ENCODE measurements around the gene DFFB. TPM values are rescaled to one million over a fixed set of nuclear protein-coding genes. Genes with fewer than 3 reads are reported as not detected.

The DFFB gene
- total and polyA plus RNA-seq, 9 donors, result 6.8 to 12.8 (median 8.4) TPM

GRCh38 chr1:3885611-3886010, 28.3 kb downstream of the DFFB start:
- H3K9me3 ChIP-seq, result no peaks in the 10 kb centered on the region
- H3K4me3 ChIP-seq, result no peak overlapping the region
- intact Hi-C loops (cut with DNase I), result no loop called here
- no peak for TF ChIP-seq CTCF (IDR thresholded peaks at IDR 0.05)
- no peak for TF ChIP-seq POLR2A (IDR thresholded peaks at IDR 0.05)
- no peak for TF ChIP-seq EP300 (IDR thresholded peaks at IDR 0.05)
- WGBS, 3 donors, result 78 to 86% (median 81%) methylated on average over 7 of the region's 7 CpGs
- H3K27me3 ChIP-seq, result no peaks in the 10 kb centered on the region
- H3K27ac ChIP-seq, result no peak overlapping the region
- no peak for DNase-seq
- H3K36me3 ChIP-seq, result no peaks in the 10 kb centered on the region
- H3K4me1 ChIP-seq (ENCODE audit: insufficient read depth), result no peaks in the 10 kb centered on the region

GRCh38 chr1:3886106-3886670, 28.9 kb downstream of the DFFB start:
- DNase-seq, result no peak
- Histone ChIP-seq H3K27me3 (no peaks in the 10 kb centered on the region), H3K9me3 (no peaks in the 10 kb centered on the region), H3K4me1 (ENCODE audit: insufficient read depth) (no peaks in the 10 kb centered on the region), H3K27ac (no peak overlapping the region), H3K36me3 (no peaks in the 10 kb centered on the region), H3K4me3 (no peak overlapping the region)
- WGBS, 3 donors, result 83 to 88% (median 86%) methylated on average over 15 of the region's 15 CpGs
- intact Hi-C loops (cut with DNase I), result no loop called here
- no peak for TF ChIP-seq EP300 (IDR thresholded peaks at IDR 0.05)
- no peak for TF ChIP-seq POLR2A (IDR thresholded peaks at IDR 0.05)
- no peak for TF ChIP-seq CTCF (IDR thresholded peaks at IDR 0.05)

- Histone ChIP-seq H3K4me1 (ENCODE audit: insufficient read depth) (no peaks in the 10 kb centered on the region), H3K27me3 (no peaks in the 10 kb centered on the region), H3K4me3 (no peak overlapping the region), H3K27ac (no peak overlapping the region), H3K36me3 (no peaks in the 10 kb centered on the region), H3K9me3 (no peaks in the 10 kb centered on the region)
- intact Hi-C loops (cut with DNase I), result no loop called here
- no peak for TF ChIP-seq POLR2A (IDR thresholded peaks at IDR 0.05)
- DNase-seq, result no peak
- 78 to 83% (median 78%) methylated on average over 8 of the region's 8 CpGs for WGBS, 3 donors
Measured at GRCh38 chr1:3886691-3887090, 29.4 kb downstream of the DFFB start.

GRCh38 chr1:3888301-3888700, 31.0 kb downstream of the DFFB start:
- H3K4me1 ChIP-seq (ENCODE audit: insufficient read depth), result peaks cover 2% of the 10 kb centered on the region
- no peak for TF ChIP-seq CTCF (IDR thresholded peaks at IDR 0.05)
- TF ChIP-seq EP300 (IDR thresholded peaks at IDR 0.05), result no peak
- no peak for TF ChIP-seq POLR2A (IDR thresholded peaks at IDR 0.05)
- WGBS, 3 donors, result 83 to 88% (median 84%) methylated on average over 15 of the region's 15 CpGs
- no peaks in the 10 kb centered on the region for H3K9me3 ChIP-seq
- no peak overlapping the region for H3K4me3 ChIP-seq
- H3K27me3 ChIP-seq, result no peaks in the 10 kb centered on the region
- no peak overlapping the region for H3K27ac ChIP-seq
- DNase-seq, result no peak
- intact Hi-C loops (cut with DNase I), result no loop called here
- no peaks in the 10 kb centered on the region for H3K36me3 ChIP-seq

- DNase-seq, result no peak
- Histone ChIP-seq H3K9me3 (no peaks in the 10 kb centered on the region), H3K27me3 (no peaks in the 10 kb centered on the region), H3K27ac (no peak overlapping the region), H3K4me3 (no peak overlapping the region), H3K36me3 (no peaks in the 10 kb centered on the region), H3K4me1 (ENCODE audit: insufficient read depth) (peaks cover 2% of the 10 kb centered on the region)
- intact Hi-C loops (cut with DNase I), result no loop called here
- WGBS, 3 donors, result 91 to 94% (median 92%) methylated on average over 14 of the region's 14 CpGs
- TF ChIP-seq CTCF (IDR thresholded peaks at IDR 0.05) (no peak), EP300 (IDR thresholded peaks at IDR 0.05) (no peak), POLR2A (IDR thresholded peaks at IDR 0.05) (no peak)
Measured at GRCh38 chr1:3889936-3890335, 32.7 kb downstream of the DFFB start.
